GM13976 (cell line): ENCODE data around the gene PSMB2.
A peak's percentile ranks its signal among the peaks of the same experiment; 100 is the strongest.

Experiments used
- DNase-seq: peaks from one replicate; pipeline ENCODE4 v3.0.0; 2012; ENCODE audit warnings: low spot score
- CTCF ChIP-seq: IDR thresholded peaks from 2 replicates; pipeline ENCODE4 v1.5.1; 2012; ENCODE audit warnings: borderline replicate concordance, mild to moderate bottlenecking; ENCODE audit not compliant: insufficient read depth; ENCODE audit errors: extremely low read depth, missing control alignments, control extremely low read depth
- in situ Hi-C: fragments of 300-500 bp; cut with MboI; formaldehyde crosslinking; loops from one replicate; pipeline ENCODE4 v1.12.0; 2022; ENCODE audit warnings: low sequenced_read_pairs, mixed read lengths, inconsistent platforms; ENCODE audit not compliant: unreplicated experiment

PSMB2 gene

DNA sequence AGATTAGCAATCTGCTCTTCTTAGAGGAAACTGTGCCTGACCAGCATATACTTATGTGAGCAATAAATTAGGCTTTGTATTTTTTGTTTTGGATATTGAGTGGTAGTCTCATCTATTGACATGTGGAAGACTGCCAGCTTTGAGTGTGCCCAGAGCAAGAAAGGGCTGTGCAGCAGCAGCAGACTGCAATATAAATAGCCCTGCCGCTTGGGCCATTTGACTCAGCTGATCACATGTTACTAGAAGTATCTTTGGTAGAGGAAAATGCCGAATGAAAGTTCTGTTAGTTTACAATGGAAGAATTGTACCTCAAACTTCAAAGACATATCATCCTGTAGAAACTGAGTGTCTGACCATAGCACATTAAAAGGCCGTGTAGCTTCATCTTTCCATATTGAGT, 9.1 kb upstream of the PSMB2 start:
- no peak for DNase-seq
- TF ChIP-seq CTCF: no peak

DNA sequence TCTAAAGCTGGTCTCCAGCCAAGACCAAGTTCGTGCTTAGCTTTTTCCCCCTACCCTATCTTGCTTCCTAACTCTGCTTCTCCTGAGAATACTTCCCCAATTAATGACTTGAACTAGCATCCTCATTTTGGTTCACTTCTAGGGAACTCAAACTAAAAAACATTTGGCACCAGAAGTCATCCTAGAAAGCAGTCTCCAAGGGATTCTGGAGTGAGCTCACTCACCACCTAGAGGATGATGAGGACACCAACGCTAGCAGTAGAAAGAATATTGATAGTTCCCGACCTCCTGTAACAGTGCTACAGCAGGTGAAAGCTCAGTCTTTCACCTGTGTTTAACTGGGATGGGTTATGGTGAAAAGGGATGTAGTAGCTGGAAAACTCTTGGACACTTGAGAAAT, 4.7 kb upstream of the PSMB2 start:
- TF ChIP-seq CTCF: no peak
- in situ Hi-C loops: no loop called here
- DNase-seq: no peak

More for the DNA sequence above, 9.1 kb upstream of the PSMB2 start:
- in situ Hi-C loops: no loop called here

DNA sequence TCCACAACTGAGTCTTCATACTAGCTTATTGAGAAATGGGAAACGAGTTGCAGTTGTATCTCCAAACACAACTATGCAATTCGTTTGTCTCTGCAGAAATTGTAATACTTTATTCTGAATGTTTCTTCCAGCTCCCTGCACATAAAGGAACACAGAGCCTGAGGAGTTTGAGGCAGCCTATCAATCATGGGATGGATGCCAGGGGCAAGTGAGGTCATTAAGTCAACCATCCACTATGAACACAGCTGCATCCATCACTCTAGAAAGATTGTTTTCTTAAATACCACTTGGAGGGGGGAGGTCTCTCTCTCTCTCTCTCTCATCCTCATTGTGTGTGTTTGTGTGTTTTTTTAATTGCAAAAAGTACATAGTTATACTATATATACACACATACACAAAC, 2.9 kb upstream of the PSMB2 start:
- in situ Hi-C loops: no loop called here
- TF ChIP-seq CTCF: no peak
- DNase-seq: no peak

DNA sequence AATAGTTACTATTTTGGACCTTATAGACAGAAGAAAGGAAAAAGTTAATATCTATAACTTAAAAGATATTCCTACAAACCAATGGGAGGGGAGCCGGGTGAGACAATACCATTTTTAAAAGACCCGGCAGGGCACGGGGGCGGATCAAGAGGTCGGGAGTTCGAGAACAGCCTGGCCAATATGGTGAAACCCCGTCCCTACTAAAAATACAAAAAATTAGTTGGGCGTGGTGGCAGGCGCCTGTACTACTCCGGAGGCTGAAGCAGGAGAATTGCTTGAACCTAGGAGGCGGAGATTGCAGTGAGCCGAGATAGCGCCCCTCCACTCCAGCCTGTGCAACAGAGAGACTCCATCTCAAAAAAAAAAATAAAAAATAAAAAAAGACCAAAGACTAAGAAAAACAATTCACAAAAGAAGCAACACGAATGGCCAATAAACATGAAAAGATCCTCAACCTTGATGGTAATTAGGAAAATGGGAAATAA, 1.2 kb upstream of the PSMB2 start:
- TF ChIP-seq CTCF: no peak
- in situ Hi-C loops: no loop called here
- no peak for DNase-seq

GRCh38 chr1:35640380-35641232, 720 bp downstream of the PSMB2 start:
- in situ Hi-C loops: no loop called here
- no peak for TF ChIP-seq CTCF
- no peak for DNase-seq

DNA sequence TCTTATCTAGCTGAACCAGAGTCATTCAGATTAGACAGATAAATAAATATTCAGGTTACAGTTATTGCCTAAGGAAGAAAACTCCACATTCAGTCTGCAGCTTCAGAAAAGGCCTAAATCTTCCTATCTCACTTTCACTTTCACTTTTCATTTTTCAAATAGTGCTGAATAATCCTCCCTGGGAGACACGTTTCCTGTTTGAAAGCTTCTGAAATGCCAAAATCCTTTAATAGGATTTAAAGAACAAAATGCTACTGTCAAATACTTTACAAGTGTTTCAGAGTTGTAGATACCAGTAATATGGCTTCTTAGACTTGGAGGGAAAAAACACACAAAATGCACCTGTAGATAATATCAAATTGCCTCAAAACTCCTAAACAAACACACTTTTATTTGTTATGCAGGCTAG, 3.9 kb downstream of the PSMB2 start:
- in situ Hi-C loops: no loop called here
- peak; percentile 42 for DNase-seq
- no peak for TF ChIP-seq CTCF
